K562 (cell line): Measurements from ENCODE around the gene PPM1H. TPM values are rescaled to one million over a fixed set of nuclear protein-coding genes. Genes with fewer than 3 reads are reported as not detected.
A peak's percentile ranks its signal among the peaks of the same experiment; 100 is the strongest.

ENCODE experiments used
- ATAC-seq: fragments of 200-7000 bp; cut with Tn5 transposase; 3 replicates; pipeline ENCODE4 v1.9.1; 2020; ENCODE audit warnings: moderate library complexity
- BruUV-seq: library from RNA; stranded (reverse); fragments of 400-500 nt; replicated peaks from 2 replicates; lab custom pipeline; 2021; lab: Mats Ljungman, UMichigan
- CTCF ChIA-PET: fragments of 300-600 bp; formaldehyde crosslinking; extraction: SDS; loops from one replicate; lab custom pipeline; 2021; ENCODE audit warnings: low intra/inter-chr PET ratio; lab: Yijun Ruan, JAX
- POLR2A ChIA-PET: fragments of 300-600, 350-650 bp; sonication (Branson Sonifier 250); formaldehyde crosslinking; extraction: SDS; loops from one replicate; lab custom pipeline; 2021; ENCODE audit warnings: antibody characterized with exemption, inconsistent platforms; lab: Yijun Ruan, JAX
- DNase-seq, 4 experiments: peaks; one replicate each; pipeline versions ENCODE4 v3.0.0 to v3.0.0-alpha.2; 2011 to 2018; ENCODE audit warnings: low spot score in 3 of 4, mixed read lengths in 3 of 4; ENCODE audit errors: extremely low read depth in 1 of 4
- FAIRE-seq: peaks from 2 replicates; lab custom pipeline; 2011; peaks lifted over from hg19 to GRCh38; lab: Jason Lieb, UNC
- H2AFZ ChIP-seq: 2 replicates; pipeline ENCODE4 v1.6.0; 2011; ENCODE audit warnings: low read depth, low read length, control low read depth, inconsistent platforms
- H3K27ac ChIP-seq: fragments of 200-600 bp; 3 replicates; pipeline ENCODE4 v1.8.0; 2011; ENCODE audit warnings: low read depth, mild to moderate bottlenecking, control low read depth, inconsistent platforms, low read length, moderate library complexity, mixed read lengths; ENCODE audit errors: extremely low read depth
- H3K27me3 ChIP-seq, 2 experiments: fragments of 300-600 bp in 1 of 2; 2 replicates in 1 of 2; 3 replicates in 1 of 2; pipeline versions ENCODE4 v1.6.0 to v1.8.0; 2011; ENCODE audit warnings: inconsistent platforms in 2 of 2, low read length in 2 of 2, mild to moderate bottlenecking in 1 of 2, mixed read lengths in 1 of 2, moderate library complexity in 1 of 2; ENCODE audit not compliant: control insufficient read depth in 2 of 2, insufficient read depth in 2 of 2
- H3K36me3 ChIP-seq: fragments of 300-600 bp; 3 replicates; pipeline ENCODE4 v1.8.0; 2011; ENCODE audit warnings: mild to moderate bottlenecking, low read length, inconsistent platforms; ENCODE audit not compliant: control insufficient read depth, insufficient read depth
- H3K4me1 ChIP-seq, 2 experiments: fragments of 200-600 bp in 1 of 2; replicated peaks in 1 of 2; 2 replicates in 1 of 2; 3 replicates in 1 of 2; pipeline versions ENCODE4 v1.5.1 to v1.8.0; 2011; ENCODE audit warnings: inconsistent platforms in 2 of 2, low read length in 2 of 2, mild to moderate bottlenecking in 1 of 2, mixed read lengths in 1 of 2, moderate library complexity in 1 of 2; ENCODE audit not compliant: control insufficient read depth in 2 of 2, insufficient read depth in 2 of 2
- H3K4me2 ChIP-seq: 2 replicates; pipeline ENCODE4 v1.6.1; 2011; ENCODE audit warnings: low read length, control low read depth, inconsistent platforms, mixed read lengths; ENCODE audit not compliant: insufficient read depth
- H3K4me3 ChIP-seq: fragments of 200-600 bp; sonication (generic), shearing (Covaris generic); 2 replicates; pipeline ENCODE4 v1.5.1; 2016; ENCODE audit warnings: control low read depth, inconsistent platforms
- H3K79me2 ChIP-seq: fragments of 200-600 bp; 3 replicates; pipeline ENCODE4 v1.8.0; 2011; ENCODE audit warnings: low read length, inconsistent platforms; ENCODE audit not compliant: control insufficient read depth, insufficient read depth
- H3K9ac ChIP-seq, 2 experiments: 2 replicates each; pipeline versions ENCODE4 v1.6.0 to v1.6.1; 2011; ENCODE audit warnings: low read depth in 2 of 2, low read length in 2 of 2, control low read depth in 1 of 2, inconsistent platforms in 1 of 2, mild to moderate bottlenecking in 1 of 2, mixed read lengths in 1 of 2; ENCODE audit not compliant: insufficient read depth in 1 of 2
- H3K9me1 ChIP-seq: one replicate; pipeline ENCODE4 v1.6.0; 2011; ENCODE audit warnings: inconsistent platforms, mild to moderate bottlenecking, low read length, moderate library complexity; ENCODE audit not compliant: control insufficient read depth, insufficient read depth
- H3K9me3 ChIP-seq: replicated peaks from 2 replicates; pipeline ENCODE4 v1.5.1; 2011; ENCODE audit warnings: low read depth, low read length, inconsistent platforms; ENCODE audit not compliant: control insufficient read depth, insufficient read depth
- H4K20me1 ChIP-seq: replicated peaks from 2 replicates; pipeline ENCODE4 v1.6.1; 2011; ENCODE audit warnings: low read length, inconsistent platforms, mixed read lengths; ENCODE audit not compliant: control insufficient read depth, insufficient read depth
- ATF6 ChIP-seq: sonication (generic); formaldehyde crosslinking; IDR thresholded peaks from 2 replicates; pipeline ENCODE4 v1.4.0; 2020; ENCODE audit warnings: mild to moderate bottlenecking, missing genetic modification reagents
- ELF2 ChIP-seq: fragments of 250-450 bp; sonication (Bioruptor Pico); IDR thresholded peaks from 2 replicates; pipeline ENCODE4 v1.5.0; 2021; ENCODE audit warnings: mild to moderate bottlenecking
- MCM7 ChIP-seq, 2 experiments: fragments of 450-650 bp; IDR thresholded peaks; 2 replicates each; pipeline ENCODE4 v1.6.1; 2016 to 2018
- MEIS2 ChIP-seq: fragments of 450-650 bp; IDR thresholded peaks from 2 replicates; pipeline ENCODE4 v1.6.1; 2014; ENCODE audit warnings: mild to moderate bottlenecking; ENCODE audit not compliant: partially characterized antibody
- NCOA4 ChIP-seq: fragments of 450-650 bp; IDR thresholded peaks from 2 replicates; pipeline ENCODE4 v1.6.1; 2018; ENCODE audit warnings: mild to moderate bottlenecking; ENCODE audit not compliant: partially characterized antibody
- POLR2G ChIP-seq: fragments of 200-400 bp; formaldehyde crosslinking; IDR thresholded peaks from 2 replicates; pipeline ENCODE4 v1.6.1; 2017; ENCODE audit warnings: low read depth, mild to moderate bottlenecking, antibody characterized with exemption, low read length, moderate library complexity
- STAG1 ChIP-seq: sonication (generic); formaldehyde crosslinking; IDR thresholded peaks from 2 replicates; pipeline ENCODE4 v1.5.0; 2020; ENCODE audit warnings: missing genetic modification reagents, borderline replicate concordance
- ZBTB12 ChIP-seq: fragments of 250-450 bp; sonication (Bioruptor Pico); IDR thresholded peaks from 2 replicates; pipeline ENCODE4 v1.4.0; 2020
- ZNF280B ChIP-seq: fragments of 250-450 bp; sonication (Bioruptor Pico); IDR thresholded peaks from 2 replicates; pipeline ENCODE4 v1.5.1; 2021; ENCODE audit warnings: mild to moderate bottlenecking
- WGBS: fragments of 100-300 bp; shearing (Covaris generic); methylation state at CpG from one replicate; pipeline ENCODE4 v1.1.6; 2016; ENCODE audit warnings: low coverage, mixed read lengths; ENCODE audit not compliant: insufficient coverage; ENCODE audit errors: missing lambda C conversion rate; 5-methylcytosine and 5-hydroxymethylcytosine counted together
- in situ Hi-C: fragments of 300-500 bp; cut with MboI; formaldehyde crosslinking; loops from 4 replicates; pipeline ENCODE4 v1.15.0; 2018; ENCODE audit warnings: inconsistent platforms, mixed read lengths
- intact Hi-C: fragments of 100-400 bp; cut with micrococcal nuclease; formaldehyde crosslinking; loops from 2 replicates; pipeline ENCODE4 v1.14.2; 2022
- polyA plus RNA-seq, 8 experiments: library from polyadenylated mRNA; depleted of rRNA in 4 of 8; stranded (reverse) in 5 of 8; unstranded in 3 of 8; fragments of >200 nt; fragmentation: Nextera tagmentation in 2 of 8; fragmentation: Illumina TruSeq in 1 of 8; extraction: Ambion mirVana in 2 of 8; extraction: Trizol in 1 of 8; gene quantifications; 2 replicates each; pipeline versions ENCODE4 v1.2.1 to v1.2.3, GENCODE V29; 2011 to 2014; ENCODE audit warnings: inconsistent platforms in 1 of 8, missing spikeins in 1 of 8
- total RNA-seq, 7 experiments: library from RNA; depleted of rRNA in 6 of 7; stranded (reverse); fragments of >200 nt in 6 of 7; fragmentation: Illumina TruSeq in 2 of 7; extraction: Trizol in 2 of 7; gene quantifications; 2 replicates each; pipeline versions ENCODE4 v1.2.1 to v1.2.3, GENCODE V29; 2011 to 2021; ENCODE audit warnings: low replicate concordance in 1 of 7

The PPM1H gene
- total and polyA plus RNA-seq, 9 of the 15 experiments (the other 6 are each of a cell fraction or from before 2014, with no cell fraction given): 5.3 to 29.3 (median 11.3) TPM

- Histone ChIP-seq H3K9me1 (no peaks in the 10 kb centered on the region), H3K4me2 (no peak overlapping the region)
- no peak for DNase-seq
- BruUV-seq: no TSS peak
- no peak for ATAC-seq
- no peak for TF ChIP-seq STAG1 (CRISPR knock-in tag)
- no peak for TF ChIP-seq ATF6 (CRISPR knock-in tag)
- TF ChIP-seq NCOA4: no peak
- no peak for TF ChIP-seq MCM7 (IDR thresholded peaks at IDR 0.05)
- no peak for TF ChIP-seq ZBTB12
- TF ChIP-seq MEIS2: peak; percentile 39
- TF ChIP-seq POLR2G: no peak
- TF ChIP-seq ZNF280B: no peak
- TF ChIP-seq ELF2 (CRISPR knock-in tag): no peak
- TF ChIP-seq, all 486 proteins: peak for 1
- Histone ChIP-seq H2AFZ (no peak overlapping the region), H3K79me2 (peaks cover 16% of the 10 kb centered on the region; the same call in 1 of the 3 replicates), H3K27ac (no peak overlapping the region; the same call in 2 of the 3 replicates), H3K27me3 (no peaks in the 10 kb centered on the region), H4K20me1 (no peaks in the 10 kb centered on the region), H3K9ac (no peak overlapping the region), H3K36me3 (no peaks in the 10 kb centered on the region), H3K4me1 (peaks cover 4 to 20% of the 10 kb centered on the region in 2 experiments; a peak in 4 of 5 replicates), H3K4me3 (no peak overlapping the region), H3K9me3 (no peaks in the 10 kb centered on the region)
- 57% methylated on average over 1 of the region's 1 CpG for WGBS
- in situ Hi-C loops (no loop called here), intact Hi-C loops (no loop called here)
- POLR2A ChIA-PET: interaction anchor here (0.6 to 0.9 kb wide), 2 partner anchors 27 to 77 kb away, joined by 3 read pairs; no protein-coding TSS in a partner anchor
- CTCF ChIA-PET: no interaction called here
- FAIRE-seq: no peak
Observed at GRCh38 chr12:62893276-62893675, 41.7 kb downstream of the PPM1H start.
